HepG2 (cell line): ENCODE data around the gene TEKT1. TPM values are rescaled to one million over a fixed set of nuclear protein-coding genes. Genes with fewer than 3 reads are reported as not detected.

Experiments used
- MXD4 ChIP-seq: IDR thresholded peaks from 2 replicates; pipeline ENCODE4 v1.6.1; 2016; ENCODE audit warnings: mild to moderate bottlenecking, missing biosample characterization, missing genetic modification reagents
- NFE2L2 ChIP-seq: fragments of 150-350 bp; IDR thresholded peaks from 2 replicates; pipeline ENCODE4 v1.6.1; 2014; ENCODE audit warnings: low read length
- PHF20 ChIP-seq: sonication (generic); formaldehyde crosslinking; IDR thresholded peaks from 2 replicates; pipeline ENCODE4 v1.5.0; 2020; ENCODE audit warnings: mild to moderate bottlenecking, missing genetic modification reagents
- RNF2 ChIP-seq: fragments of 450-650 bp; conservative IDR thresholded peaks from 2 replicates; pipeline ENCODE4 v1.6.1; 2016; ENCODE audit warnings: low read depth
- SMC3 ChIP-seq: IDR thresholded peaks from 2 replicates; pipeline ENCODE4 v1.6.1; 2011; ENCODE audit warnings: low read length, improper control_type of control experiment
- TBX2 ChIP-seq: sonication (generic); formaldehyde crosslinking; IDR thresholded peaks from 2 replicates; pipeline ENCODE4 v1.5.0; 2020; ENCODE audit warnings: missing genetic modification reagents, mild to moderate bottlenecking, borderline replicate concordance
- ZBTB8A ChIP-seq: sonication (generic); formaldehyde crosslinking; IDR thresholded peaks from 2 replicates; pipeline ENCODE4 v1.4.0; 2020; ENCODE audit warnings: mild to moderate bottlenecking, low read depth, missing genetic modification reagents, borderline replicate concordance
- ZNF10 ChIP-seq: sonication (generic); formaldehyde crosslinking; IDR thresholded peaks from 2 replicates; pipeline ENCODE4 v1.4.0; 2020; ENCODE audit warnings: mild to moderate bottlenecking, low read depth, missing genetic modification reagents, borderline replicate concordance
- ZNF3 ChIP-seq: IDR thresholded peaks from 2 replicates; pipeline ENCODE4 v1.7.0; 2017; ENCODE audit warnings: inconsistent platforms
- ZNF747 ChIP-seq: sonication (generic); formaldehyde crosslinking; IDR thresholded peaks from 2 replicates; pipeline ENCODE4 v1.8.1; 2023; ENCODE audit warnings: missing genetic modification reagents, mild to moderate bottlenecking, borderline replicate concordance
- ZNF883 ChIP-seq: sonication (generic); formaldehyde crosslinking; IDR thresholded peaks from 2 replicates; pipeline ENCODE4 v1.5.1; 2020; ENCODE audit warnings: mild to moderate bottlenecking, missing genetic modification reagents; ENCODE audit errors: not compliant biosample characterization
- polyA plus RNA-seq, 8 experiments: library from polyadenylated mRNA; depleted of rRNA in 3 of 8; stranded (reverse) in 7 of 8; unstranded in 1 of 8; fragments of >200 nt; fragmentation: Illumina TruSeq in 4 of 8; extraction: Trizol in 4 of 8; gene quantifications; 2 replicates each; pipeline versions ENCODE4 v1.2.1 to v1.2.3, GENCODE V29; 2011 to 2016; ENCODE audit warnings: low read depth in 4 of 8, missing spikeins in 1 of 8, mixed read lengths in 1 of 8; ENCODE audit not compliant: insufficient read depth in 1 of 8
- total RNA-seq, 5 experiments: library from RNA; depleted of rRNA; stranded (reverse); fragments of >200 nt; fragmentation: Illumina TruSeq; extraction: Trizol; gene quantifications; 2 replicates each; pipeline ENCODE4 v1.2.3, GENCODE V29; 2016; ENCODE audit warnings: low read depth in 1 of 5
- TF ChIP-seq, protein P1 (sequence below): sonication (generic); formaldehyde crosslinking; IDR thresholded peaks from 2 replicates; pipeline ENCODE4 v1.4.0; 2020; ENCODE audit warnings: missing genetic modification reagents, borderline replicate concordance
- TF ChIP-seq, protein P2 (sequence below): IDR thresholded peaks from 2 replicates; pipeline ENCODE4 v1.6.1; 2016
- TF ChIP-seq, protein P3 (sequence below): sonication (generic); formaldehyde crosslinking; IDR thresholded peaks from 2 replicates; pipeline ENCODE4 v1.5.1; 2020; ENCODE audit warnings: mild to moderate bottlenecking, moderate library complexity, missing genetic modification reagents
- TF ChIP-seq, protein P4 (sequence below): sonication (generic); formaldehyde crosslinking; IDR thresholded peaks from 2 replicates; pipeline ENCODE4 v1.4.0; 2020; ENCODE audit warnings: missing genetic modification reagents, borderline replicate concordance

TEKT1 gene
- total and polyA plus RNA-seq, 2 of the 13 experiments (the other 11 are each of a cell fraction or from before 2014, with no cell fraction given) = not detected

DNA sequence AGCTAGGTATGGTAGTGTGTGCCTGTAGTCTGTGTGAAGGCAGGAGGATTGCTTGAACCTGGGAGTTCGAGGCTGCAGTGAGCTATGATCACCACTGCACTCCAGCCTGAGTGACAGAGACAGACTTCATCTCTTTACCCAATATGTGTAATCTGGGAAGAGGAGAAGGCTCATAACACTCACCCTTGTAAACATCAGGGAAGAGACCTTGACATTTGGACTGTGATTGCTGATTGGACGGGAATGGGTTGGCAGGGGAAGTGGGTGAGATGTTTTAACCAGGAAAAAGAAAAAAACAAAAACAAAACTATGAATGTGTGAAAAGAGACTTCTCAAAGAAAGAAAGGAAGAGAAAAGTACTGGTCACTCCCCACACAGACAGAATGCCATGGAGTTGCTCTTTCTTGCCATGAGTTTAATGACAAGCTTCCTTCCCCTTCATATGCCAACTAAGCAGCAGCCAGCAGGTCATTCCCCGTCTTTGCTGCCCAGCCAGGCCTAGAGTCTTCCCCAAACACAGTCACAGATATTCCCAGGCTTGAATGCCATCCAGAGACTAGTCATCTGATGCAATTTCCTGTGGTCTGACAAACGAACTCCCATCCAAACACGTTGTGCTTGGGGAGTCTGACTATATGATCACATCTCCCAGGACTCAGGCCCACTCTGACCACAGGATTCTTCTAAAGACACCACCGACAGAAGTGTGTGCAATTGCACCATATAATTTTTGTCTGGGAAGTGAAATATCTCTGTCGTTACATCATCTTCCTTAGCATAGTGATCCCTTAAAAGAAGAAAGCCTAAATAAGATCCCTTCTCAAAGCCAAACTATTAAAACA is 79.2 kb downstream of the TEKT1 start (continued):
- TF ChIP-seq, protein P1, sequence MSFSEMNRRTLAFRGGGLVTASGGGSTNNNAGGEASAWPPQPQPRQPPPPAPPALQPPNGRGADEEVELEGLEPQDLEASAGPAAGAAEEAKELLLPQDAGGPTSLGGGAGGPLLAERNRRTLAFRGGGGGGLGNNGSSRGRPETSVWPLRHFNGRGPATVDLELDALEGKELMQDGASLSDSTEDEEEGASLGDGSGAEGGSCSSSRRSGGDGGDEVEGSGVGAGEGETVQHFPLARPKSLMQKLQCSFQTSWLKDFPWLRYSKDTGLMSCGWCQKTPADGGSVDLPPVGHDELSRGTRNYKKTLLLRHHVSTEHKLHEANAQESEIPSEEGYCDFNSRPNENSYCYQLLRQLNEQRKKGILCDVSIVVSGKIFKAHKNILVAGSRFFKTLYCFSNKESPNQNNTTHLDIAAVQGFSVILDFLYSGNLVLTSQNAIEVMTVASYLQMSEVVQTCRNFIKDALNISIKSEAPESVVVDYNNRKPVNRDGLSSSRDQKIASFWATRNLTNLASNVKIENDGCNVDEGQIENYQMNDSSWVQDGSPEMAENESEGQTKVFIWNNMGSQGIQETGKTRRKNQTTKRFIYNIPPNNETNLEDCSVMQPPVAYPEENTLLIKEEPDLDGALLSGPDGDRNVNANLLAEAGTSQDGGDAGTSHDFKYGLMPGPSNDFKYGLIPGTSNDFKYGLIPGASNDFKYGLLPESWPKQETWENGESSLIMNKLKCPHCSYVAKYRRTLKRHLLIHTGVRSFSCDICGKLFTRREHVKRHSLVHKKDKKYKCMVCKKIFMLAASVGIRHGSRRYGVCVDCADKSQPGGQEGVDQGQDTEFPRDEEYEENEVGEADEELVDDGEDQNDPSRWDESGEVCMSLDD (CRISPR knock-in tag) = no peak
- TF ChIP-seq, protein P2, sequence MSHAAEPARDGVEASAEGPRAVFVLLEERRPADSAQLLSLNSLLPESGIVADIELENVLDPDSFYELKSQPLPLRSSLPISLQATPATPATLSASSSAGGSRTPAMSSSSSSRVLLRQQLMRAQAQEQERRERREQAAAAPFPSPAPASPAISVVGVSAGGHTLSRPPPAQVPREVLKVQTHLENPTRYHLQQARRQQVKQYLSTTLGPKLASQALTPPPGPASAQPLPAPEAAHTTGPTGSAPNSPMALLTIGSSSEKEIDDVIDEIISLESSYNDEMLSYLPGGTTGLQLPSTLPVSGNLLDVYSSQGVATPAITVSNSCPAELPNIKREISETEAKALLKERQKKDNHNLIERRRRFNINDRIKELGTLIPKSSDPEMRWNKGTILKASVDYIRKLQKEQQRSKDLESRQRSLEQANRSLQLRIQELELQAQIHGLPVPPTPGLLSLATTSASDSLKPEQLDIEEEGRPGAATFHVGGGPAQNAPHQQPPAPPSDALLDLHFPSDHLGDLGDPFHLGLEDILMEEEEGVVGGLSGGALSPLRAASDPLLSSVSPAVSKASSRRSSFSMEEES (CRISPR knock-in tag) = no peak
- TF ChIP-seq ZNF3 (CRISPR knock-in tag) (peak; percentile 73; the same call in 1 of the 2 replicates), RNF2 (no peak), ZBTB8A (CRISPR knock-in tag) (no peak), PHF20 (0 out of 2 replicates have a peak, but pooled peaks have one; percentile 34), ZNF10 (no peak), TBX2 (CRISPR knock-in tag) (no peak), ZNF883 (CRISPR knock-in tag) (no peak), SMC3 (no peak), MXD4 (CRISPR knock-in tag) (no peak), NFE2L2 (no peak), ZNF747 (CRISPR knock-in tag) (no peak)
- TF ChIP-seq, protein P3, sequence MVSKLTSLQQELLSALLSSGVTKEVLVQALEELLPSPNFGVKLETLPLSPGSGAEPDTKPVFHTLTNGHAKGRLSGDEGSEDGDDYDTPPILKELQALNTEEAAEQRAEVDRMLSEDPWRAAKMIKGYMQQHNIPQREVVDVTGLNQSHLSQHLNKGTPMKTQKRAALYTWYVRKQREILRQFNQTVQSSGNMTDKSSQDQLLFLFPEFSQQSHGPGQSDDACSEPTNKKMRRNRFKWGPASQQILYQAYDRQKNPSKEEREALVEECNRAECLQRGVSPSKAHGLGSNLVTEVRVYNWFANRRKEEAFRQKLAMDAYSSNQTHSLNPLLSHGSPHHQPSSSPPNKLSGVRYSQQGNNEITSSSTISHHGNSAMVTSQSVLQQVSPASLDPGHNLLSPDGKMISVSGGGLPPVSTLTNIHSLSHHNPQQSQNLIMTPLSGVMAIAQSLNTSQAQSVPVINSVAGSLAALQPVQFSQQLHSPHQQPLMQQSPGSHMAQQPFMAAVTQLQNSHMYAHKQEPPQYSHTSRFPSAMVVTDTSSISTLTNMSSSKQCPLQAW (CRISPR knock-in tag) = peak; percentile 82
- TF ChIP-seq, protein P4, sequence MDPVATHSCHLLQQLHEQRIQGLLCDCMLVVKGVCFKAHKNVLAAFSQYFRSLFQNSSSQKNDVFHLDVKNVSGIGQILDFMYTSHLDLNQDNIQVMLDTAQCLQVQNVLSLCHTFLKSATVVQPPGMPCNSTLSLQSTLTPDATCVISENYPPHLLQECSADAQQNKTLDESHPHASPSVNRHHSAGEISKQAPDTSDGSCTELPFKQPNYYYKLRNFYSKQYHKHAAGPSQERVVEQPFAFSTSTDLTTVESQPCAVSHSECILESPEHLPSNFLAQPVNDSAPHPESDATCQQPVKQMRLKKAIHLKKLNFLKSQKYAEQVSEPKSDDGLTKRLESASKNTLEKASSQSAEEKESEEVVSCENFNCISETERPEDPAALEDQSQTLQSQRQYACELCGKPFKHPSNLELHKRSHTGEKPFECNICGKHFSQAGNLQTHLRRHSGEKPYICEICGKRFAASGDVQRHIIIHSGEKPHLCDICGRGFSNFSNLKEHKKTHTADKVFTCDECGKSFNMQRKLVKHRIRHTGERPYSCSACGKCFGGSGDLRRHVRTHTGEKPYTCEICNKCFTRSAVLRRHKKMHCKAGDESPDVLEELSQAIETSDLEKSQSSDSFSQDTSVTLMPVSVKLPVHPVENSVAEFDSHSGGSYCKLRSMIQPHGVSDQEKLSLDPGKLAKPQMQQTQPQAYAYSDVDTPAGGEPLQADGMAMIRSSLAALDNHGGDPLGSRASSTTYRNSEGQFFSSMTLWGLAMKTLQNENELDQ = no peak
